GM12892 (cell line): Measurements from ENCODE around the gene FTCD.

Experiments
- POLR2A ChIP-seq: IDR thresholded peaks from 2 replicates; pipeline ENCODE4 v1.6.1; 2011; ENCODE audit warnings: low read depth, low read length, control low read depth
- POLR2AphosphoS5 ChIP-seq: IDR thresholded peaks from 2 replicates; pipeline ENCODE4 v1.6.1; 2011; ENCODE audit warnings: low read depth, low read length, control low read depth
- TAF1 ChIP-seq: IDR thresholded peaks from 2 replicates; pipeline ENCODE4 v1.6.1; 2011; ENCODE audit warnings: low read depth, mild to moderate bottlenecking, control low read depth, low read length, borderline replicate concordance

DNA sequence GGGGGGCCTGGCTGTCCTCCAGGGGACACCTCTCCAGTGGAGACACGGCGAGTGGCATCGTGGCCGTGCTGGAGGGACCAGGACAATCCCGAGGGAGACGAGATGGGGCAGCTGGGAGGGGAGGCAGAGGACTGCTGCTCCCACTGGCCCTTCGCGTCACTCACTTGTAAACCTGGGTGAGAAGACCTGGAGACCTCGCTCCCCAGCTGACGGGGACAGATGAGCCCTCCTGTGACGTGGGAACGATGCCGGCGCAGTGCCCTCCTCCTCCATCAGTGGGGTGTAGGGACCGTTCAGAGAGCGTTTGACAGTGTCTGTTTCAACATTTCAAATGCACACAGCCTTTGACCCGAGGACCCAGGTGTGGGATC is 24.3 kb upstream of the FTCD start:
- TF ChIP-seq POLR2AphosphoS5 (no peak), POLR2A (no peak), TAF1 (no peak)
